AG04450 (cell line): ENCODE results near the gene IGFN1. TPM values are rescaled to one million over a fixed set of nuclear protein-coding genes. Genes with fewer than 3 reads are reported as not detected.

Experiments used
- CTCF ChIA-PET: fragments of 300-600, 350-600 bp; formaldehyde crosslinking; extraction: SDS; loops from one replicate; lab custom pipeline; 2022; ENCODE audit warnings: antibody characterized with exemption, inconsistent platforms; lab: Charles Lee
- POLR2A ChIA-PET: fragments of 350-600 bp; formaldehyde crosslinking; extraction: SDS; loops from one replicate; lab custom pipeline; 2021; ENCODE audit warnings: antibody characterized with exemption, inconsistent platforms; lab: Yijun Ruan, JAX
- DNase-seq: peaks from one replicate; pipeline ENCODE4 v3.0.0-alpha.2; 2011; ENCODE audit warnings: low read depth, low spot score
- H3K27ac ChIP-seq: one replicate; pipeline ENCODE4 v1.5.1; 2012; ENCODE audit warnings: low read depth, low read length, control low read depth
- H3K27me3 ChIP-seq: one replicate; pipeline ENCODE4 v1.6.0; 2012; ENCODE audit warnings: low read length; ENCODE audit not compliant: control insufficient read depth, insufficient read depth
- H3K4me3 ChIP-seq: 2 replicates; pipeline ENCODE4 v1.5.1; 2011; ENCODE audit warnings: mild to moderate bottlenecking, low read depth, low read length, control low read depth
- H3K9me3 ChIP-seq: 2 replicates; pipeline ENCODE4 v1.5.1; 2012; ENCODE audit warnings: low read length; ENCODE audit not compliant: control insufficient read depth, insufficient read depth
- polyA plus RNA-seq: library from polyadenylated mRNA; depleted of rRNA; stranded (reverse); fragments of >200 nt; gene quantifications from 2 replicates; pipeline ENCODE4 v1.2.3, GENCODE V29; 2011
- TF ChIP-seq, protein P1 (sequence below): IDR thresholded peaks from 2 replicates; pipeline ENCODE4 v1.5.1; 2011; ENCODE audit warnings: low read depth, low read length, control low read depth, inconsistent platforms

IGFN1 gene
- polyA plus RNA-seq, 1 experiment = not detected

DNA sequence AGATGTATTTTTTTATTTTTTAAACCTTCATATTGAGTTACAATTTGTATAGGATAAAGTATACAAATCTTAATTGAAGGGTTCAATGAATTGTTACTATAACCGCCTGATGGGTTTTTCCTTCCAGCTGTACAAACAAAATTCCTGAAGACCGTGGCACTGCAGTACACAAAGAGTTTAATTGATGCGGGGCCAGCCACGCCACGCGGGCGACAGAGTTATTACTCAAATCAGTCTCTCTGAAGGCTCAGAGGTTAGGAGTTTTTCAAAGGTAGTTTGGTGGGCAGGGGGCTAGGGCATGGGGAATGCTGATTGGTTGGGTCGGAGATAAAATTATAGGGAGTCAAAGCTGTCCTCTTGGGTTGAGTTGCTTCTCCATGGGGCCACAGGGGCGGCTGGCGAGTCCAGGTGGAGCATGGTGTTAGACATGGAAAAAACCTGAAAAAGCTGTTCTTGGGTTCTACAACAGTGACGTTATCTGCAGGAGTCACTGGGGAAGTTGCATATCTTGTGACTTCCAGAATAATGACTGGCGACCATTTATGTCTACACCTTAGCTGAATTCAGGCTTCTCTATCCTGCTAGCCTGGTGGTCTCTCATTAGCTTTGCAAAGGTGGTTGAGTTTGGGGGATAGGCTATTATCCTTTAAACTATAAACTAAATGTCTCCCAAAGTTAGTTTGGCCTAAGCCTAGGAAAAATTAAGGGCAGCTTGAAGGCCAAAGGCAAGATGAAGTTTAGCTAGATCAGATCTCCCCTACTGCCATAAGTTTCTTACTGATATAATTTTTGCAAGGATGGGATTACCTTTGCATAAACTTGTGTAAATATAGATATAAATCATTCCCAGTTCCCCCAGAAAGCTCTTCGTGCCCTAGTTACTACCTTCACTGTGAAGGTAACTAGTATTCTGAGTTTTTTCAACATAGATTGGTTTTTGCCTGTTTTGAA, 23.3 kb upstream of the IGFN1 start:
- Histone ChIP-seq H3K9me3 (no peaks in the 10 kb centered on the region; the same call in 1 of the 2 replicates), H3K27ac (no peak overlapping the region), H3K27me3 (peaks cover 31% of the 10 kb centered on the region), H3K4me3 (no peak overlapping the region)
- CTCF ChIA-PET = no interaction called here
- POLR2A ChIA-PET = interaction anchor here (1.0 to 1.6 kb wide), 2 partner anchors 13 to 18 kb away, joined by 3 read pairs; partner anchors contain the start of gene TMEM9
- TF ChIP-seq, protein P1, sequence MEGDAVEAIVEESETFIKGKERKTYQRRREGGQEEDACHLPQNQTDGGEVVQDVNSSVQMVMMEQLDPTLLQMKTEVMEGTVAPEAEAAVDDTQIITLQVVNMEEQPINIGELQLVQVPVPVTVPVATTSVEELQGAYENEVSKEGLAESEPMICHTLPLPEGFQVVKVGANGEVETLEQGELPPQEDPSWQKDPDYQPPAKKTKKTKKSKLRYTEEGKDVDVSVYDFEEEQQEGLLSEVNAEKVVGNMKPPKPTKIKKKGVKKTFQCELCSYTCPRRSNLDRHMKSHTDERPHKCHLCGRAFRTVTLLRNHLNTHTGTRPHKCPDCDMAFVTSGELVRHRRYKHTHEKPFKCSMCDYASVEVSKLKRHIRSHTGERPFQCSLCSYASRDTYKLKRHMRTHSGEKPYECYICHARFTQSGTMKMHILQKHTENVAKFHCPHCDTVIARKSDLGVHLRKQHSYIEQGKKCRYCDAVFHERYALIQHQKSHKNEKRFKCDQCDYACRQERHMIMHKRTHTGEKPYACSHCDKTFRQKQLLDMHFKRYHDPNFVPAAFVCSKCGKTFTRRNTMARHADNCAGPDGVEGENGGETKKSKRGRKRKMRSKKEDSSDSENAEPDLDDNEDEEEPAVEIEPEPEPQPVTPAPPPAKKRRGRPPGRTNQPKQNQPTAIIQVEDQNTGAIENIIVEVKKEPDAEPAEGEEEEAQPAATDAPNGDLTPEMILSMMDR = no peak
- no peak for DNase-seq

DNA sequence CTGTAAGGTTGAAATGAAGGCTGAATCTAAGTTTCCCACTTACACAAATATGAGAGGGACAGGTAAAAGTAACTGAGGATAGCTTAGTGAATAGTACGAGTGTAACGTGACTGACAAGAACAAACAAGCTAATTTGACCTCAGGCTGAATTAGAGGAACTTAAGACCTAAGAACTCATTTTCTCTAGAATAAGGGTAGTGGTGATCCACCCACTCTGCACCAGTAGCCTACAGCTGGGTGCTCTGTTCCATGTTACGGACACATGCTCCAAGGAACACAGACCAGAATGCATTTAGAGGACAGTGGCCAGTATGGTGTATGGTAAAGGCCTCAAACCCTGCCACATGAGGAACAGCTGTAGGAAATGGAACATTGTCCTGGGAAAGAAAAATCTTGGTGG, 21.4 kb upstream of the IGFN1 start:
- no peak overlapping the region for H3K4me3 ChIP-seq
- ChIA-PET CTCF (interaction anchor here (0.6 to 3.1 kb wide), 3 partner anchors 16 to 266 kb away, joined by 3 to 12 read pairs (median 3); no protein-coding TSS in a partner anchor), POLR2A (no interaction called here)
- H3K27ac ChIP-seq = no peak overlapping the region
- H3K27me3 ChIP-seq = peaks cover 22% of the 10 kb centered on the region
- TF ChIP-seq, protein P1 = no peak
- no peak for DNase-seq
- H3K9me3 ChIP-seq = peaks cover 5% of the 10 kb centered on the region

DNA sequence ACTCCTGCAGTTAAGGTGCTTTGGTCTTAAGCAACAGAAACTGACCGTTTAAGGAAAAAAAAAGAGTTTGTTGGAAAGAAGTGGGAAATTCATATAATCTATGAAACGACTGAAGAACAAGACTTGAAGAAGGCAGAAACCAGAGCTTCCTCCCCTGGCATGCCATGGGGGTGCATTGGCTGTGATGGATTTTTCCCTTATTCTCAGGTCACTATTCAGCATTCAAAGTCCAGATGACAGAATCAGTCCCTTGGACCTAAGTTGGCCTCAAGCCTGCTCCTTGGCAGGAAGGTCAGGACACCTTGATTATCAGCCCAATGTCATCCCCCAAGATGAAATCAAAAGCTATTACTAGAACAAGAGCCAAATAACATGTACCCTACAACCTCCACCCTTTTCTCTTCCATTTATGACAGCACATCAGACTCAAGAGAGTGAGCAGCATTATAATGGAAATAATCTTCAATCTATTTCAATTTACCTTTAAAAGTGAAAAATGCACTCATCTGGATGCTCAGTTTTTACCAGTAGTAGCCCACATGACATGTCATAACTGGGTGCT, 20.6 kb upstream of the IGFN1 start:
- no peak overlapping the region for H3K27ac ChIP-seq
- ChIA-PET CTCF (interaction anchor here (0.6 to 3.1 kb wide), 5 partner anchors 15 to 1112 kb away, joined by 3 to 12 read pairs (median 3); partner anchors contain the start of gene PHLDA3), POLR2A (no interaction called here)
- H3K27me3 ChIP-seq = peaks cover 15% of the 10 kb centered on the region
- TF ChIP-seq, protein P1 = no peak
- no peak for DNase-seq
- H3K4me3 ChIP-seq = no peak overlapping the region
- peaks cover 5% of the 10 kb centered on the region for H3K9me3 ChIP-seq

DNA sequence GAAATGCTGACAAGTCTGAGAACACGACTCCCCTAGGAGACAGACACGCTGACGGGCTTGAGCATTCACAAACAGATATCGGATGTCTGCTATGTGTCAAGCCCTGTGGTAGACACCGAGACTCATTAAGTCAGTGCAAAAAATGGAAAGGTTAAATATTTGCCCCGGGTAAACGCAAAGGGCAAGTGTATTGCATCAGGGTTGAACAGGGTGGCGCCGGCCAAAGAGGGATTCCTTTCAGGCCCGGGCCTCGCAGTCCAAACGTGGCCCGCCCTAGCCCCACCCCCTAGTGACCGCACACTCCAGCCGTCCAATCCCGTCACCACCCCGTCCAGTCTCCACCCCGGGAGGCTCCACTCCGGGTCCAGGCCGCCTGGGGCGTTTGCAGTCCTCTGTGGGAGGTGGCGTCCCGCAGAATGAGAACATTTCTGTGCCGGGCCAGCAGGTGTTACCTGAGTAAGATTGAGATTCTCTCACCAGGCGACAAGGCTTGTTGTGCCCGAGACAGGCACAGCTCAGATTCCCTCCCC, 20.0 kb upstream of the IGFN1 start:
- peak; percentile 50 for DNase-seq
- CTCF ChIA-PET = interaction anchor here (0.7 to 3.1 kb wide), 4 partner anchors 11 to 299 kb away, joined by 3 to 12 read pairs (median 3); partner anchors contain the start of gene PHLDA3

More for the DNA sequence above, 20.0 kb upstream of the IGFN1 start:
- H3K4me3 ChIP-seq = peak overlapping the region; percentile 70
- POLR2A ChIA-PET = no interaction called here
- H3K27ac ChIP-seq = peak overlapping the region; percentile 31
- TF ChIP-seq, protein P1 = no peak
- H3K27me3 ChIP-seq = peaks cover 14% of the 10 kb centered on the region
- peaks cover 5% of the 10 kb centered on the region for H3K9me3 ChIP-seq
